Adipocyte (in vitro differentiated cells): ENCODE results near the gene NAA38.

ENCODE experiments used
- DNase-seq: peaks from one replicate; pipeline ENCODE4 v3.0.0-alpha.2; 2015; ENCODE audit warnings: low read depth
- H3K27me3 ChIP-seq: replicated peaks from 2 replicates; pipeline ENCODE4 v1.7.0; 2013; ENCODE audit warnings: mild to moderate bottlenecking, low read length, moderate library complexity; ENCODE audit not compliant: control insufficient read depth, insufficient read depth
- H3K36me3 ChIP-seq: 2 replicates; pipeline ENCODE4 v1.7.0; 2013; ENCODE audit warnings: low read length, mild to moderate bottlenecking, moderate library complexity; ENCODE audit not compliant: control insufficient read depth, insufficient read depth, severe bottlenecking
- H3K4me1 ChIP-seq: 2 replicates; pipeline ENCODE4 v1.7.0; 2013; ENCODE audit warnings: mild to moderate bottlenecking, low read length, moderate library complexity; ENCODE audit not compliant: control insufficient read depth, insufficient read depth
- H3K4me3 ChIP-seq: 2 replicates; pipeline ENCODE4 v1.7.0; 2013; ENCODE audit warnings: mild to moderate bottlenecking, low read length, moderate library complexity
- H3K9ac ChIP-seq: 2 replicates; pipeline ENCODE4 v1.7.0; 2013; ENCODE audit warnings: mild to moderate bottlenecking, low read length, moderate library complexity
- H3K9me3 ChIP-seq: 2 replicates; pipeline ENCODE4 v1.7.0; 2013; ENCODE audit warnings: mild to moderate bottlenecking, low read length, moderate library complexity; ENCODE audit not compliant: control insufficient read depth

NAA38 gene

GRCh38 chr17:7856811-7857712 lies at the start of gene NAA38:
Gene NAA38, minus strand, starts transcription at chr17:7857559. Its CDS starts 96 bp downstream, at chr17:7857463.
- peak within 1 kb of the TSS; percentile 82 for H3K4me3 ChIP-seq
- peaks cover 28% of the 10 kb centered on the region for H3K4me1 ChIP-seq
- H3K9ac ChIP-seq, result peak within 1 kb of the TSS; percentile 97
- DNase-seq, result peak; percentile 100
- H3K27me3 ChIP-seq, result no peaks in the 10 kb centered on the region
- H3K9me3 ChIP-seq, result no peaks in the 10 kb centered on the region
- H3K36me3 ChIP-seq, result peaks cover 15% of the 10 kb centered on the region

GRCh38 chr17:7903154-7904103 lies 46.1 kb upstream of the NAA38 start:
- Histone ChIP-seq H3K27me3 (no peaks in the 10 kb centered on the region), H3K9ac (no peak overlapping the region), H3K4me1 (no peaks in the 10 kb centered on the region), H3K4me3 (no peak overlapping the region), H3K36me3 (peaks cover 93% of the 10 kb centered on the region), H3K9me3 (no peaks in the 10 kb centered on the region)
- no peak for DNase-seq

DNA sequence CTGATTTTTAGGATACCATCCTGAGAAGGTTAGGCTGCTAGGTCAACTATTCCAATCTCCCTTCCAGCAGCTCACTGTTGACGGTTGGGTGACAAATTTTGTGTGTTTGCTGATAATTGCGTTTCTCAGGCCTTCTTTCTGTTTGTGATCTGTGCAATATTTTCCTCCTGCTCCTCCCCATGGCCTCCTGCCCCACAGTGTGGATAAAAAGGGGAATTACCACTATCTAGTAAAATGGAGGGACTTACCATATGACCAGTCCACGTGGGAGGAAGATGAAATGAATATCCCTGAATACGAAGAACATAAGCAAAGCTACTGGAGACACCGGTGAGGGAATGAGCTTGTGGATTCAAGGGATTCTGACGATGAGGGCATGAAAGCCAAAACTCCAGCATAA lies 40.4 kb upstream of the NAA38 start:
- peak overlapping the region; percentile 72 for H3K9ac ChIP-seq
- H3K27me3 ChIP-seq, result no peaks in the 10 kb centered on the region
- H3K4me1 ChIP-seq, result peaks cover 9% of the 10 kb centered on the region
- peaks cover 76% of the 10 kb centered on the region for H3K36me3 ChIP-seq
- no peaks in the 10 kb centered on the region for H3K9me3 ChIP-seq
- peak; percentile 39 for DNase-seq
- H3K4me3 ChIP-seq, result no peak overlapping the region

DNA sequence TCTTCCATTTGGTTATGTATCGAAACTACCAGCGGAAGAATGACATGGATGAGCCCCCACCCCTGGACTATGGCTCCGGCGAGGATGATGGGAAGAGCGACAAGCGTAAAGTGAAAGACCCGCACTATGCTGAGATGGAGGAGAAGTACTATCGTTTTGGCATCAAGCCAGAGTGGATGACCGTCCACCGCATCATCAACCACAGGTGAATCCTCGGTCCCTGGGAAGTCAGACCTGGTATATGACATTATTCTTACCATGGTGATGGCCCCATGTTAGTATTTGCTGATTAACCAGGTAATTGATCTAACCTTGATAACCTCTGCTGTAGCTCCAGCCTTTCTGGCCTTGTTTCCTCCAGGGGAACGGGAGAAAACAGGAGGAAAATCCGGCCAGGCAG lies 39.7 kb upstream of the NAA38 start:
- peaks cover 71% of the 10 kb centered on the region for H3K36me3 ChIP-seq
- DNase-seq, result no peak

DNA sequence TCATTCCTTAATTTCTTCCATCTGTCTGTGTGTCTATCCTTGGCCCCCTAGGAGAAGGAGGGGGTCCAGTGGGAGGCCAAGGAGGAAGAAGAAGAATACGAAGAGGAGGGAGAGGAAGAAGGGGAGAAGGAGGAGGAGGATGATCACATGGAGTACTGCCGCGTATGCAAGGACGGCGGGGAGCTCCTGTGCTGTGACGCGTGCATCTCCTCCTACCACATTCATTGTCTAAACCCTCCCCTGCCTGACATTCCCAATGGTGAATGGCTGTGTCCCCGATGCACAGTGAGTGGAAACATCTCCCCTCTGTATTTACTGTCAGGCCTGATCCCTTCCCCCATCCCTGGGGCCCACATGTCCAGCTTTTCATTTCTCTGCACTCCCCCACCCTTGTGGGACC lies 37.5 kb upstream of the NAA38 start:
- no peak for DNase-seq
- peaks cover 68% of the 10 kb centered on the region for H3K36me3 ChIP-seq
- H3K9ac ChIP-seq, result no peak overlapping the region
- H3K27me3 ChIP-seq, result no peaks in the 10 kb centered on the region
- H3K4me3 ChIP-seq, result no peak overlapping the region
- no peaks in the 10 kb centered on the region for H3K9me3 ChIP-seq
- peaks cover 12% of the 10 kb centered on the region for H3K4me1 ChIP-seq

More for the DNA sequence above, 39.7 kb upstream of the NAA38 start:
- Histone ChIP-seq H3K9ac (peak overlapping the region; percentile 72), H3K27me3 (no peaks in the 10 kb centered on the region), H3K4me1 (peaks cover 9% of the 10 kb centered on the region), H3K4me3 (no peak overlapping the region), H3K9me3 (no peaks in the 10 kb centered on the region)

- Histone ChIP-seq H3K4me1 (peaks cover 19% of the 10 kb centered on the region), H3K36me3 (peaks cover 62% of the 10 kb centered on the region), H3K27me3 (no peaks in the 10 kb centered on the region), H3K4me3 (no peak overlapping the region), H3K9ac (no peak overlapping the region), H3K9me3 (no peaks in the 10 kb centered on the region)
- no peak for DNase-seq
Observed at GRCh38 chr17:7894226-7894625, 36.9 kb upstream of the NAA38 start.

GRCh38 chr17:7893187-7893880 lies 36.0 kb upstream of the NAA38 start:
- Histone ChIP-seq H3K27me3 (no peaks in the 10 kb centered on the region), H3K4me3 (no peak overlapping the region), H3K9ac (no peak overlapping the region), H3K9me3 (no peaks in the 10 kb centered on the region), H3K4me1 (peaks cover 27% of the 10 kb centered on the region), H3K36me3 (peaks cover 57% of the 10 kb centered on the region)
- DNase-seq, result no peak

GRCh38 chr17:7889166-7889955 lies 32.0 kb upstream of the NAA38 start:
- Histone ChIP-seq H3K4me1 (peaks cover 37% of the 10 kb centered on the region), H3K9ac (peak overlapping the region; percentile 11), H3K4me3 (peak overlapping the region; percentile 22), H3K9me3 (no peaks in the 10 kb centered on the region), H3K27me3 (no peaks in the 10 kb centered on the region), H3K36me3 (peaks cover 26% of the 10 kb centered on the region)
- peak; percentile 92 for DNase-seq

DNA sequence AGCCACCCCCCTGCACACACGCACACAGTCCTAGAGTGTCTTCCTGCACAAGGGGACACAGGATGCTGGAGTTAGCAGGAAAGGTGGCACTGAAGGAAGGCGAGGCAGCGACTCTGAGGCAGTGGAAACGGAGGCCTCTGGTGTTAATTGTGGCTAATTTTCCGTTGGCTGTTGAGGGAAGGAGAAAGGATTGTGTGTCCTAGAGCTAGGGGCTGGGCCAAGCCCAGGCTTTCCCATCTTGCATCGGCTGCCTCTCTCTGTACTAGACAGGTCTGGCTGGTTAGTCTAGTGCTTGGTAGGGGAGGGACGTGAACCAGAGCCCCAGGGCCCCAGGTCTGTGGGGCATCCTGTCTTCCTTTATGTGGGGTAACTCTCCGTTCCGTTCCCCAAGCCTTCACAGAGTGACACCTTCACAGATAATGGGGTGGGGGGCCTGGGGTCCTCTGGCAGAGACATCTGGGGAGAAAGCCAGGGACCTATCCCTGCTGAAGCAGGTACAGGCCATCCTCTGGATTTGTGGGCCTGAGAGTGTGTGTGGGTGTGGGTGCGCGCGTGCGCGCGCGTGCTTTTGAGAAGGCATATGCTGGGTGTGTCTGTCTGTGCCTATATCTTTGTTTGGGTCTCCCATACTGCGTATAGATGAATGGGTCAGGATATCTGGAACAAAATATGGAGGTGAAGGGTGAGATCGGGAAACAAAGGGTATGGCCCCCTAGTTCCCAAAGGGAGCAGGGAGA lies 31.0 kb upstream of the NAA38 start, which contains the start of gene CHD3:
CHD3 (plus strand) TSS at position 606 of the 737 bp plus-strand sequence. CDS start 212 bp downstream, outside the sequence.
- Histone ChIP-seq H3K36me3 (peaks cover 16% of the 10 kb centered on the region), H3K27me3 (no peaks in the 10 kb centered on the region), H3K9me3 (no peaks in the 10 kb centered on the region), H3K4me3 (peak within 1 kb of the TSS; percentile 89), H3K4me1 (peaks cover 37% of the 10 kb centered on the region), H3K9ac (peak within 1 kb of the TSS; percentile 84)
- DNase-seq, result peak; percentile 53
